Retinal pigment epithelial cell (primary cell): ENCODE data around the gene CASD1.

Experiments
- DNase-seq: peaks from one replicate; pipeline ENCODE4 v3.0.0-alpha.2; 2010; ENCODE audit warnings: low read depth
- H3K4me3 ChIP-seq: 2 replicates; pipeline ENCODE4 v1.5.1; 2011; ENCODE audit warnings: mild to moderate bottlenecking, low read length, control low read depth, moderate library complexity
- TF ChIP-seq, protein P1 (sequence below): conservative IDR thresholded peaks from 2 replicates; pipeline ENCODE4 v1.5.1; 2011; ENCODE audit warnings: low read depth, low read length, control low read depth, inconsistent platforms

Gene CASD1

DNA sequence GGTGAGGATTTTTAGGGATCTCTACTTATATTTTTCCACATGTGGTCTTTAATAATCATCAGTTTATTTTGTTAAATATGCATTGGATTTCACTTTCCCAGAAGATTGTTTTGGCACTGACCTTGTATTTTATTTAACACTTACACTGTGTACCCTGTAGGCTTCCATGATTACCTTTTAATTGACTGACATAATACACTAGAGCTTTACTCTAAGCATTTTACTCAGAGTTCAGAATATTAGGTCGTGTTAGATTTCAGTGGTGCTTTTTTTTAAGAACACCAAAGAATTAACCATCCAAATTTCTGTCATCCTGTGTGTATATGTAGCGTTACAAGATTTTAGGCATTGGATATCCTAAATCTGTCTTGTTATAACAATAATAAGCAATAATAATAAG is 23.1 kb downstream of the CASD1 start:
- no peak overlapping the region for H3K4me3 ChIP-seq
- TF ChIP-seq, protein P1, sequence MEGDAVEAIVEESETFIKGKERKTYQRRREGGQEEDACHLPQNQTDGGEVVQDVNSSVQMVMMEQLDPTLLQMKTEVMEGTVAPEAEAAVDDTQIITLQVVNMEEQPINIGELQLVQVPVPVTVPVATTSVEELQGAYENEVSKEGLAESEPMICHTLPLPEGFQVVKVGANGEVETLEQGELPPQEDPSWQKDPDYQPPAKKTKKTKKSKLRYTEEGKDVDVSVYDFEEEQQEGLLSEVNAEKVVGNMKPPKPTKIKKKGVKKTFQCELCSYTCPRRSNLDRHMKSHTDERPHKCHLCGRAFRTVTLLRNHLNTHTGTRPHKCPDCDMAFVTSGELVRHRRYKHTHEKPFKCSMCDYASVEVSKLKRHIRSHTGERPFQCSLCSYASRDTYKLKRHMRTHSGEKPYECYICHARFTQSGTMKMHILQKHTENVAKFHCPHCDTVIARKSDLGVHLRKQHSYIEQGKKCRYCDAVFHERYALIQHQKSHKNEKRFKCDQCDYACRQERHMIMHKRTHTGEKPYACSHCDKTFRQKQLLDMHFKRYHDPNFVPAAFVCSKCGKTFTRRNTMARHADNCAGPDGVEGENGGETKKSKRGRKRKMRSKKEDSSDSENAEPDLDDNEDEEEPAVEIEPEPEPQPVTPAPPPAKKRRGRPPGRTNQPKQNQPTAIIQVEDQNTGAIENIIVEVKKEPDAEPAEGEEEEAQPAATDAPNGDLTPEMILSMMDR: no peak
- DNase-seq: no peak

DNA sequence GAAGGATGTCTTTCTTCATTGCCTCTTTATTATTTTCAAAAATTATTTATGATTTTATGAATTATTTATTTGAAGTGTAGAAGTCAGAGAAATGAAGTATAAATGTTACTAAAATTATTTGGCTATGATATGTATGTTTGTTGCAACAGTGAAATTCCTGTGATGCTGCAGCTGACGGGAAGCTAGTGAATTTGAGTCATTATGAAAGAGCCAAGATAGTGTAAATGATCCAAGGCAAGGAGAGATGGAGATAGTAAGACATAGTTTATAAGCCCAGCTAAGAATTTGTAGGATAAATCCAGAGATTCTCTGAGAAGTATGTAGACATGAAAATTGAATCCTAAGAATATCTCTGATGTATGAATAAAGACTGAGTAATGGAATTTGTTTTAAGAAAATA is 30.8 kb downstream of the CASD1 start:
- TF ChIP-seq, protein P1: no peak
- no peak for DNase-seq

DNA sequence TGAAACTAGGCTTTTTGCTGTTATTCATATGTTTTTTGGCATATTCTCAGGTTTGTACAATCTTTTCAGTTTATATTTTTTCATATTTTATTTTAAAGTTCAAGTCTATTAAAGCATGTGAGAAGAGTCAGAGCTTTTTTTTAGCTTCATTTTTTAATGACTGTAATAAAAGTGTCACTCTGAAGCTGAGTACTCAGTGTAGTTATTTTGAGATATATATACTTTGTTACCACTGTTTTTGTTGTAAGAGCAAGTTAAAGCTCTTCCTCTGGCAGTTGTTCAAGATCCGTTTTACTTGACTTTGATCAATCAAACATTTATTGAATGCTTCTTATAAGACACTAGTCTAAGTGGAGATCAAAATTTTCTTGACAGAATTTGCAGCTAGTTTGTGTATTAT is 37.5 kb downstream of the CASD1 start:
- H3K4me3 ChIP-seq: no peak overlapping the region
- TF ChIP-seq, protein P1: no peak
- DNase-seq: no peak

More for the DNA sequence above, 30.8 kb downstream of the CASD1 start:
- H3K4me3 ChIP-seq: no peak overlapping the region

DNA sequence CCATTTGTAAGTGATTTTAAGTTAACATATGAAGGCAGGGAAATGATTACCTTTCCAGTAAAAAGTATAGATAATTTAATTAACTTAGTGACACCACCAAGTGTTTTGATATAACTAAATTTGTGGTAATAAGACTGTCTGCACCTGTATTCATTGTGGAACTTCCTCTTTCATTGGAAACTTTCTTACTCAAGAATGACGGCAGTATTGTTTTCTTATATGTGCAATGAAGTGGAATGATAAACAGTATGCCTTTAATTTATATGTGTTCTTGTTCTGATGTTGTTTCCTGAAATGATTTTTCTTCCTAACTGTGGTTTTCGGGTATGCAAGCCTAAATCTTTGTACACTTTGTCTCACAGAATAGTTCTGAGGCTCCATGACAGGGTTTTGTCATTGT is 46.4 kb downstream of the CASD1 start:
- DNase-seq: no peak
- TF ChIP-seq, protein P1: no peak
- no peak overlapping the region for H3K4me3 ChIP-seq

DNA sequence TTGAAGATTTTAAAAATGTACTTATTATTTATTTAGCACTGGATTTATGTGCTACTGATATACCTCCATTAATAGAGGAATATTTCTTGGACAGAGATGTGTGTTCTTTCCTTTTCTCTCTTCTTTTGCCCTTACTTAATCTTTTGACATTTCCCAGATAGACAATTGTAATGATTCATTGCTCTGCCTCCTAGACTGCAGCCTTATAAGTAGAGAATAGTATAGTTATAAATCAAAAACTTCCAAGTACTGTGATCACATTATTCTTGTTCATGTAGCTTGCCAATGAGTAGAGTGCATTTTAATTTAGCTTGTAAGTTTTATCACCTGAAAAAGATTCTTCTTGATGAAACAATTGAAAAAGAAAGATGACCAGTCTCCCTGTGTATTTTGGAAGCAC is 47.6 kb downstream of the CASD1 start:
- no peak overlapping the region for H3K4me3 ChIP-seq
- no peak for DNase-seq
- TF ChIP-seq, protein P1: no peak

DNA sequence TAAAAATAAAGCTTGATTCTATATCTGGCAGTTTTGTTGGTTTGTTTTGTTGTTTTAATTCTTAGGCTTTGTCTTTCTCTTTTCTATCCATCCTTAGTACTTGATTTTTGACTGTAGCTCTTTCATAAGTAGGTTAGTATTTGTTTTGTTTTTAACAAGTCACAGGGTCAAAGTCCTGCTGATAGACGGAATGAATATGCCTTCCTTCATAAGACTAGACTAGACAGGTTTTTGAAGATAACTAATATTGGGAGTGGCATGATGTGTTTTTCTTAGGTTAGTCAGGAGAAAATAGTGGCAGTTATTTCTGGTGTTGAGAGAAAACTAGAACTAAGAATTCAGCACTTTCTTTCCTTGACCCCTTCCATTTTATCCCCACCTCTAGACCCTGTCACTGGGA is 50.4 kb downstream of the CASD1 start:
- TF ChIP-seq, protein P1: no peak

DNA sequence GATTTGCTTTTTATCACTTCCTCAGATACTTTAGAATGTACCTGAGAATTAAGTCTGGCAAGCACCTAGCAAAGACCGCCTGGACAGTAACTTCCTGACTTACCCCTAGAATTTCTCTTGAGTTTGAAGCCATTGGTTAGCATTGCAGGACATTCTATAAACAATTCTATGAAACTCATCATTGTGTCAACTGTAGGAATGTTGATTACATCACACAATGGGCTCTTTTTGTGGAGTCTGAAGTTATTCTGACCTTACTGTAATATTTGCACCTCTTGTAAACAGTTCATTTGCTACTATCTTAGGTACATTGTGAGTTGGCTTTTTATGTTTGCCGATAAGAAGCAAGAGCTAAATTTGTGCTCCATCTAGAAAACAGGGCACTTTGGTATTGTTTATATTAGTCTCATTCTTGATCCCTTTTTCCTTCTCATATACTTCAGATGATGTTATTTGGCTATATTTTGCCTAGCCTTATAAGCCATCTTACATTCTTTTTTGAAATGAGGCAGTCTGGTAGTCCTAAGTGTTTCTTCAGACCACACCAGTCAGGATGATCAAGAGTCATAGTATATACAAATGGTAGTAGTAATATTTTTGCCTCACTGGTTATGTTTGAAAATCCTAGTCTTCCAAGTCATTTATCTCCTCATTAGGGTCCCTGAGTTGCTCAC is 52.4 kb downstream of the CASD1 start:
- TF ChIP-seq, protein P1: no peak
- H3K4me3 ChIP-seq: no peak overlapping the region
- no peak for DNase-seq

More for the DNA sequence above, 50.4 kb downstream of the CASD1 start:
- no peak overlapping the region for H3K4me3 ChIP-seq
- no peak for DNase-seq
